ENCODE results near the gene PSMA7. TPM values are rescaled to one million over a fixed set of nuclear protein-coding genes. Genes with fewer than 3 reads are reported as not detected.
"Not testable (repeated sequence)": the region's sequence is repeated elsewhere in the genome, so short reads cannot be mapped to it uniquely, and the experiment has no call there.

The PSMA7 gene
- total RNA-seq, 1 donor from 2014 or later = 301 TPM

DNA sequence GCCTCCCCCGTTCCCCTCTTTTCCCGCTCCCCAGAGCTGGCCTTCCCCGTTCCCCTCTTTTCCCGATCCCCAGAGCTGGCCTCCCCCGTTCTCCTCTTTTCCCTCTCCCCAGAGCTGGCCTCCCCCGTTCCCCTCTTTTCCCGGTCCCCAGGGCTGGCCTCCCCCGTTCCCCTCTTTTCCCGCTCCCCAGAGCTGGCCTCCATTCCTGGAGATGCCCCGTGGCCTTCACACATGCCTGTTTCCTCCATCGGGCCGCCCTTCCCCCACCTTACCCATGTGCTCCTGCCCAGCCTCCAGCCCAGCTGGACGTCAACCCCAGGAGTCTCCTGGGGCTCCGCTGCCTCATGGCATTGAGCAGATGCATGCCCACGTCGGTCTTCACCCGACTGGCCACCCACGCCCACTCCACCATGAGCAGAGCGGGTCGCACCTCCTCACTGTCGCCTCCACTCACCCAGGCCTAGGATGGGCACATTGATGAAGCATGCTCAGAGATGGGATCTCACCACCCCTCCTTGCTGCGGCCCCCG is 8.7 kb upstream of the PSMA7 start:
- intact Hi-C loops (cut with DNase I) = no loop called here

DNA sequence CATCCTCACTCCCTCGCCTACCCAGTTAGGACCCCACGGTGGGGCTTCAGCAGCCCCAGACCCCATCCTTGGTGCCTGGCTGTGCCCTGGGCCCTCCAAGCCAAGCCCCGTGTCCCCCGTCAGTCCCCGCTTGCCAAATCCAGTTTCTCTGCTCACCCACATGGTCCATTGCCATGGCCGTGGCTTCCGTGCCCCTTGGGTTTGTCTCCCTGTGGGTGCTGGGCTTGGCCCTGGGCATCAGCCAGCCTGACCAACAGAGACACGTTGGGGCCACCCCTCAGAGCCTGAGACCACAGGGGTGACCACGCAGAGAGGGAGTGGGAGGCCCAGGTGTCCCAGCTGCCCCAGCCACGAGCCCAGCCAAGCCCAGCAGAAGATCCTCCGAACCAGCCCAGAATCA is 8.0 kb upstream of the PSMA7 start:
- Histone ChIP-seq H3K27me3 (no peaks in the 10 kb centered on the region), H3K4me3 (no peak overlapping the region), H3K36me3 (peaks cover 3 to 4% of the 10 kb centered on the region in 2 donors), H3K27ac (no peak overlapping the region), H3K9me3 (no peaks in the 10 kb centered on the region), H3K4me1 (no peaks in the 10 kb centered on the region)
- DNase-seq (ENCODE audit: low spot score in 2 of 2) = no peak
- intact Hi-C loops (cut with DNase I) = no loop called here
- TF ChIP-seq, protein P1, sequence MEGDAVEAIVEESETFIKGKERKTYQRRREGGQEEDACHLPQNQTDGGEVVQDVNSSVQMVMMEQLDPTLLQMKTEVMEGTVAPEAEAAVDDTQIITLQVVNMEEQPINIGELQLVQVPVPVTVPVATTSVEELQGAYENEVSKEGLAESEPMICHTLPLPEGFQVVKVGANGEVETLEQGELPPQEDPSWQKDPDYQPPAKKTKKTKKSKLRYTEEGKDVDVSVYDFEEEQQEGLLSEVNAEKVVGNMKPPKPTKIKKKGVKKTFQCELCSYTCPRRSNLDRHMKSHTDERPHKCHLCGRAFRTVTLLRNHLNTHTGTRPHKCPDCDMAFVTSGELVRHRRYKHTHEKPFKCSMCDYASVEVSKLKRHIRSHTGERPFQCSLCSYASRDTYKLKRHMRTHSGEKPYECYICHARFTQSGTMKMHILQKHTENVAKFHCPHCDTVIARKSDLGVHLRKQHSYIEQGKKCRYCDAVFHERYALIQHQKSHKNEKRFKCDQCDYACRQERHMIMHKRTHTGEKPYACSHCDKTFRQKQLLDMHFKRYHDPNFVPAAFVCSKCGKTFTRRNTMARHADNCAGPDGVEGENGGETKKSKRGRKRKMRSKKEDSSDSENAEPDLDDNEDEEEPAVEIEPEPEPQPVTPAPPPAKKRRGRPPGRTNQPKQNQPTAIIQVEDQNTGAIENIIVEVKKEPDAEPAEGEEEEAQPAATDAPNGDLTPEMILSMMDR (IDR thresholded peaks at IDR 0.05) = no peak

More for the DNA sequence above, 8.7 kb upstream of the PSMA7 start:
- H3K4me1 ChIP-seq = peaks cover 0 to 2% of the 10 kb centered on the region in 2 donors
- TF ChIP-seq, protein P1 (IDR thresholded peaks at IDR 0.05) = no peak
- no peak overlapping the region for H3K4me3 ChIP-seq
- H3K36me3 ChIP-seq = peaks cover 3 to 4% of the 10 kb centered on the region in 2 donors
- no peaks in the 10 kb centered on the region for H3K27me3 ChIP-seq
- DNase-seq (ENCODE audit: low spot score in 2 of 2) = no peak
- H3K9me3 ChIP-seq = no peaks in the 10 kb centered on the region
- no peak overlapping the region for H3K27ac ChIP-seq

DNA sequence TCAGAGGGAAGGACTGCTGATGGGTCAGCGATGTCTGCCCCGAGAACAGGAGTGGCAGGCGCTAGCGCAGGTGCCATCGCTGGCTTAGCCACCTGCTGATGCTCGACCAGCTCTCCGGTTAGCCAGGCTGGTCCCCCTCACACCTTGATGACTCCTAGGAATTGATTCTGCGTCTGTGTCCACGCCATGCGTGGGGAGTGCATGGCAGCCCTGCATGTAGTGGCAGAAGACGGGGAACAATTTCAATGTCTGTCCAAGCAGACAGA is 7.0 kb upstream of the PSMA7 start:
- no peak overlapping the region for H3K4me3 ChIP-seq
- peaks cover 0 to 5% of the 10 kb centered on the region in 2 donors for H3K4me1 ChIP-seq
- intact Hi-C loops (cut with DNase I) = no loop called here
- no peaks in the 10 kb centered on the region for H3K27me3 ChIP-seq
- H3K36me3 ChIP-seq = peaks cover 0 to 4% of the 10 kb centered on the region in 2 donors
- no peaks in the 10 kb centered on the region for H3K9me3 ChIP-seq
- TF ChIP-seq, protein P1 (IDR thresholded peaks at IDR 0.05) = no peak
- H3K27ac ChIP-seq = no peak overlapping the region
- no peak for DNase-seq (ENCODE audit: low spot score in 2 of 2)

DNA sequence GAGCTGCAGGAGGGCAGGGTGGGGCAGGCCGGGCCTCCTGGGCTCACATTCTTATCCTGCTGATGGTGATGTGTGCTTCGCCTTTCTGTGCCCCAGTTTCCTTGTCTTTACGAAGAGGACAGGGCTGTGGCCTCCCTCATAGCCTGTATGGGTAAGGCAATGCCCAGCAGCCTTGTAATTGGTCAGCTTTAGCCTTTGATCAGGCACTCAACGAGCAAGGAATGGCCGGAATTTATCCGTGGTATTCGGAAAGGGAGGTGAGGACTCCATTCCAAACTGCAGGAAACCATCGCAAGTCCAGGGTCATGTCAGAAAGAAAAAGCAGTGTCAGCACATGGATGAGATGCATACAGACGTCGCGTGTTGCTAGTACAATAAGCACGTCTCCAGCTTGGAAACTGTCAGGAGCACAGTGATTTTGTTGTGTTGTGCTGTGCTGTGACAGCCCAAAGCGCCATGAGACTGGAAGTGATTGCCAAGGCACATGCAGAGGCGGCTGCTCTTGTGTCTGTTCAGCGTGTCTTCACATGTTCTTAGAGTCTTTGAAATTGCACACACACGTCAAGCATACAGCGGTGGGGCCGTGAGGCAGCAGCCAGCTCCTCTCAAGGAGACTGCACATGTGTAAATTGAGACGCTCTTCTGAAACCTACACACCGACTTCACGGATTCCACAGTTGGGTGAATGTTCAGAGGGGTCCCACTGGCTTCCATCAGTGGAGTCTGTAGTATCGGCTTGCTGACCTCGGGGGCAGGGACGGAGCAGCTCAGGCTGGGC is 6.5 kb upstream of the PSMA7 start:
- Histone ChIP-seq H3K27me3 (no peaks in the 10 kb centered on the region), H3K4me3 (no peak overlapping the region), H3K36me3 (peaks cover 0 to 4% of the 10 kb centered on the region in 2 donors), H3K4me1 (peaks cover 0 to 10% of the 10 kb centered on the region in 2 donors), H3K27ac (no peak overlapping the region), H3K9me3 (no peaks in the 10 kb centered on the region)
- intact Hi-C loops (cut with DNase I) = loop anchor here (10.0 kb wide), 1 partner anchor 225 kb away; no protein-coding TSS in a partner anchor
- no peak for DNase-seq (ENCODE audit: low spot score in 2 of 2)
- TF ChIP-seq, protein P1 (IDR thresholded peaks at IDR 0.05) = no peak

DNA sequence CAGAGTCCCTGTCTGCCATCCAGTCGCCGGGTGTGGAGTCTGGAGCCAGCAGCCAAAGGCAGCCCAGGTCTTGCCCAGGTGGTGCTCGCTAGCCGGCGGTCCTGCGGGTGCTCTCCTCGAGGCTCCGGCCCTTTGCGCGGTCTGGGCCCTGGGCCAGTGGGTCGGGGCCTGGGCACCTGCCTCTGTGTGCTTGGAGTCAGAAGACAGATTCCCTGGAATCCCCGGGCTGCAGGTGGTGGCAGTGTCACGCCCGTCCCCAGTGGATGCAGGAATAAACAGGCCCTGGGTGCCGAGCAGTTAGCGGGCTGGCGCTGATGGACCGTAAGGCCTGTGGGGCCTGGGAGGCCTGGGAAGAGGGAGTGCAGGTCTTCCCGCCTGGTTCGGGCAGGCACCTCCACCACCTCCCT is 5.7 kb upstream of the PSMA7 start:
- no peaks in the 10 kb centered on the region for H3K36me3 ChIP-seq
- intact Hi-C loops (cut with DNase I) = loop anchor here (10.0 kb wide), 1 partner anchor 226 kb away; no protein-coding TSS in a partner anchor
- no peaks in the 10 kb centered on the region for H3K9me3 ChIP-seq
- no peak for DNase-seq (ENCODE audit: low spot score in 2 of 2)
- peaks cover 0 to 12% of the 10 kb centered on the region in 2 donors for H3K4me1 ChIP-seq
- no peak overlapping the region for H3K27ac ChIP-seq
- TF ChIP-seq, protein P1 (IDR thresholded peaks at IDR 0.05) = no peak
- no peaks in the 10 kb centered on the region for H3K27me3 ChIP-seq
- no peak overlapping the region for H3K4me3 ChIP-seq

DNA sequence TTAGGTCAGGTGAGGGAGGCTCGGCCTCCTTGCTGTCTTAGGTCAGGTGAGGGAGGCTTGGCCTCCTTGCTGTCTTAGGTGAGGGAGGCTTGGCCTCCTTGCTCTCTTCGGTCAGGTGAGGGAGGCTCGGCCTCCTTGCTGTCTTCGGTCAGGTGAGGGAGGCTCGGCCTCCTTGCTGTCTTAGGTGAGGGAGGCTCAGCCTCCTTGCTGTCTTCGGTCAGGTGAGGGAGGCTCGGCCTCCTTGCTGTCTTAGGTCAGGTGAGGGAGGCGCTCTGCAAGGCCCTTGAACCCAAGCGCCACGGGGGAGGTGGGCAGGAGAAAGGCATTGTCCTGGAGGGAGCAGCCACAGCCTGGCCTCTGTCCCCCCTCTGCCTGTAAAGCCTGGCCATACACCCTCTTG is 5.2 kb upstream of the PSMA7 start:
- H3K27ac ChIP-seq; H3K9me3 ChIP-seq; DNase-seq (ENCODE audit: low spot score in 2 of 2); H3K4me3 ChIP-seq; H3K36me3 ChIP-seq; H3K27me3 ChIP-seq: not testable (repeated sequence)
- intact Hi-C loops (cut with DNase I) = loop anchor here (10.0 kb wide), 1 partner anchor 226 kb away; no protein-coding TSS in a partner anchor
- peaks cover 0 to 12% of the 10 kb centered on the region in 2 donors for H3K4me1 ChIP-seq

All from ascending aorta (tissue), 2 donors.